Activated naive CD4-positive, alpha-beta T cell treated with anti-CD3 and anti-CD28 coated beads, Interleukin-2, amount 50 U/mL, for 72 hours (primary cell): ENCODE data around the gene ROBO4. TPM values are rescaled to one million over a fixed set of nuclear protein-coding genes. Genes with fewer than 3 reads are reported as not detected.
A peak's percentile ranks its signal among the peaks of the same experiment; 100 is the strongest.

Experiments
- ATAC-seq, 2 donors: fragments of 150-1000 bp; cut with Tn5 transposase; 2 replicates each; pipeline ENCODE4 v1.10.0; 2021; ENCODE audit warnings: mild to moderate bottlenecking in 2 of 2, moderate library complexity in 2 of 2
- DNase-seq, 2 donors: peaks; one replicate each; pipeline ENCODE4 v3.0.0; 2021 to 2022; ENCODE audit warnings: low spot score in 2 of 2
- H3K27ac Mint-ChIP-seq, 2 donors: one replicate each; pipeline ENCODE4 v1.8.0; 2022; ENCODE audit warnings: mild to moderate bottlenecking in 2 of 2, mixed read lengths in 2 of 2
- H3K36me3 Mint-ChIP-seq, 2 donors: one replicate each; pipeline ENCODE4 v1.8.0; 2022; ENCODE audit warnings: mixed read lengths in 2 of 2
- H3K9me3 Mint-ChIP-seq, 2 donors: one replicate each; pipeline ENCODE4 v1.8.0; 2022; ENCODE audit warnings: mixed read lengths in 2 of 2
- total RNA-seq, 2 donors: library from RNA; stranded (reverse); gene quantifications; one replicate each; pipeline ENCODE4 v1.2.3, GENCODE V29; 2022

Gene ROBO4
- total RNA-seq = not detected

DNA sequence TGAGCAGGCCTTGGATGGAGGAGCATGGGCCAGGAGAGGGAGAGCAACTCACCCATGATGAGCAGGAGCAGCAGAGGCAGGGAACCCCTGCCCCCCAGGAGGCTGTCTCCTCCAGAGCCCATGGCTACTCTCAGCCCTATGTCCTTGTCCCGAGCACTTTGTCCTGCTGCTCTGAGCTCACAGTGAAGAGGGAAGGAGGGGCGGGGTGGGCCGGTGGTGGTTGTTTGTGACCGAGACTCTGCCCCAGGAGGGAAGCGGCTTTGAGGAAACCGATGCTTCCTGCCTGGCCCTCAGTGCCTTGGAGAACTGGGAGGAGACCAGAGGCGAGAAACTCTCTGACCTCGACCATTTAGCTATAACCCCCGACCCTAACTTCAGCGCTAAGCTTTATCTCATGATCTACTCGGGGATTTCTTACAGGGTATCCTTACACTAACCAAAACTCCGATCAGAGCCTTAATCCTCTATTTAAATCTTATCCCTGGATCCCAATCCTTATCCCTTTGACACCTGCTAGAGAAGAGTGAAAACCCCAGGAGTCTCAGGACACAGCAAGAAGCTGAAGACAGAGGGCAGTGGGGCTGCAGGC, at the start of gene ROBO4:
TSS of gene ROBO4 (minus strand) at position 192 of the 589 bp plus-strand sequence. CDS start at position 122, 70 bp downstream.
- ATAC-seq = no peak
- no peak within 1 kb of the TSS for H3K27ac Mint-ChIP-seq
- H3K36me3 Mint-ChIP-seq = no peaks in the 10 kb centered on the region
- DNase-seq = peak in 1 of 2 donors; percentile 30
- H3K9me3 Mint-ChIP-seq = no peaks in the 10 kb centered on the region

DNA sequence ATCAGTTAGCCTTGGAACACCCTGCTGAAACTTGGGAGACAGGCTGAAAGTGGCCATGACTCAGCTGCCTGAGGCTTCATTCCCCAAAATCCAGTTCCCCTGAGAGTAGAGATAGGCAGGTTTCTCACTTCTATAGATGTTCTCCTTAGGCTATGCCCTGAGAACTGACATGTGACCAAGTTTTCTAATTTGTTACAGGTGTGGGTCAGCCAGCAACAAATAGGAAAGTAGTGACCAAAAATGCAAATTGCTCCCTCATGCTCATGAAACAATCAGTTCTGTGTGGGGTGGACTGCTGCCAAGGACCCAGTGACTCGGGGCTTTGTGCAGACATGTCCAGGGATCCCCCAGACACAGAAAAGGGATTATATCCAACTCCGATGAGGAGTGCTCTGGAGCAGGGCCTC, 49.1 kb upstream of the ROBO4 start:
- DNase-seq = no peak
- Mint-ChIP-seq H3K9me3 (peaks cover 7 to 12% of the 10 kb centered on the region in 2 donors), H3K27ac (no peak overlapping the region), H3K36me3 (peaks cover 7 to 9% of the 10 kb centered on the region in 2 donors)
- ATAC-seq = no peak

DNA sequence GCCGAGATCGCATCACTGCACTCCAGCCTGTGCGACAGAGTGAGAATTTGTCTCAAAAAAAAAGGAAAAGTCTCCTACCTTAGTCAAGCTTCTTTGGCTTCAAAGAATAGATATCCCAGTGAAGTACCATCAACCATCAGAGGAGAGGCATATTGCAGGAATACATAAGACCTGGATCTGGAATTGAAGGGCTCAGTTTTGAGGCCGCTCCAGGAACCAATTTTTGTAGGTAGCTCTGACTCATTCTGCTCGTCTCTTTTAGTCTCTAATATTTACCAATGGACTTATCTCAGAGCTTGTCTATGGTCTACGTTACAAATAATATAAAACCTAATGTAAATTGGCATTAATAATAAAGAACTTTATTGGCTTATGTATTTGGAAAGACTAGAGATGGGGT, 48.2 kb upstream of the ROBO4 start:
- ATAC-seq (no peak), DNase-seq (no peak)
- no peak overlapping the region for H3K27ac Mint-ChIP-seq
- peaks cover 7 to 9% of the 10 kb centered on the region in 2 donors for H3K36me3 Mint-ChIP-seq
- H3K9me3 Mint-ChIP-seq = peaks cover 7 to 12% of the 10 kb centered on the region in 2 donors

DNA sequence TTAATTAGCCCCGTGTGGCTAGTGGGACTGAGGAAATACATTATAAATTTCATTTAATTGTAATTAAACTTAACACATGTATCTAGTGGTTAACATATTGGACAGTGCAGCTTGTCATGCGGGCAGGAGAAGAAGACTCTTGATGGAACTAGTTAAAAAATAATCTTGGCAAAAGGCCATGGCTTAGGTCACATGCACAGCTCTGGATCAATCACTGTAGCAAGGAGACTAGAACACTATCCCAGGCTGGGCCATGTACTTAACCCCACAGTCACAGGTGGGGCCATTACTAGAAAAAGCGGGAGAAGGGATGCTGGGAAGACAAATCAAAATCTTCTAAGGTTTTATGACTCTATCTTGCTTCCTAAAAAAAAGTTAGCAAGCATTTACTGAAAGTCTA, 46.9 kb upstream of the ROBO4 start:
- no peak for ATAC-seq
- peaks cover 7 to 12% of the 10 kb centered on the region in 2 donors for H3K9me3 Mint-ChIP-seq

DNA sequence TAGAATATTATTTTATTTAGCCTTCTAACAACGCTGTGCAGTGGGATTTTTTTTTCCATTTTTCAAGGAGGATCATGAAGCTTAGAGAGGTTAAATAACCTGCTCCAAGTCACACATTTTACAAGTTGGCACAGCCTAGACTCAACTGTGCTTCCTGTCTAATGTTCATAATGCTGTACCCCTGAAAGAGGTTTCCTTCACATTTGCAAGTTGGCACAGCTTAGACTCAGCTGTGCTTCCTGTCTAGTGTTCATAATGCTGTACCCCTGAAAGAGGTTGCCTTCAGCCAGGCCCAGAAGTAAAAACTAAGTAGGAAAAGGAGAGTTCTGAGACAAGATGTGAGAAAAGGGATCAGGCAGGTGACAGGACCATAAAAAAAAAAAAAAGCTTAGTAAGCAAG, 46.1 kb upstream of the ROBO4 start:
- no peak for DNase-seq
- H3K27ac Mint-ChIP-seq = no peak overlapping the region
- H3K36me3 Mint-ChIP-seq = peaks cover 7% of the 10 kb centered on the region in 2 donors
- peaks cover 6 to 11% of the 10 kb centered on the region in 2 donors for H3K9me3 Mint-ChIP-seq
- no peak for ATAC-seq

More for the DNA sequence above, 46.9 kb upstream of the ROBO4 start:
- peaks cover 7 to 9% of the 10 kb centered on the region in 2 donors for H3K36me3 Mint-ChIP-seq
- no peak for DNase-seq
- H3K27ac Mint-ChIP-seq = no peak overlapping the region

DNA sequence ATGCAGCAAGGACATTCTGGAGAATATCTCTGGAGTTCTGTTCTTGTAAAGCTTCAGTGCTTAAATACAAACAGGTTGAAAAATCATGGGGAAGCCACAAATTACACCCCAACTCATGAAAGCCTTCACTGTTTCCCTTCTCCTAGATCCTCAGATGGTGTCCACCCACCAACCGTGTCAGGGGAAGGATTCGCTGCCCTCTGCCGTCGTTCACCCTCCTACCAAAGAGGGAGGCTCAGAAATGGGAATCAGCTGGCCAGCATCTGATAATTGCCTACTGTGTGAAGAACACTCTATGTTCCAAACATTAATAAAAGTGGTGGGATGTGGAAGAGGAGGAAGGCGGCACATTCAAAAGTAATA, 45.6 kb upstream of the ROBO4 start:
- H3K9me3 Mint-ChIP-seq = peaks cover under 1 to 6% of the 10 kb centered on the region in 2 donors
- no peak overlapping the region for H3K27ac Mint-ChIP-seq
- ATAC-seq (no peak), DNase-seq (no peak)
- H3K36me3 Mint-ChIP-seq = peaks cover 2% of the 10 kb centered on the region in 2 donors

DNA sequence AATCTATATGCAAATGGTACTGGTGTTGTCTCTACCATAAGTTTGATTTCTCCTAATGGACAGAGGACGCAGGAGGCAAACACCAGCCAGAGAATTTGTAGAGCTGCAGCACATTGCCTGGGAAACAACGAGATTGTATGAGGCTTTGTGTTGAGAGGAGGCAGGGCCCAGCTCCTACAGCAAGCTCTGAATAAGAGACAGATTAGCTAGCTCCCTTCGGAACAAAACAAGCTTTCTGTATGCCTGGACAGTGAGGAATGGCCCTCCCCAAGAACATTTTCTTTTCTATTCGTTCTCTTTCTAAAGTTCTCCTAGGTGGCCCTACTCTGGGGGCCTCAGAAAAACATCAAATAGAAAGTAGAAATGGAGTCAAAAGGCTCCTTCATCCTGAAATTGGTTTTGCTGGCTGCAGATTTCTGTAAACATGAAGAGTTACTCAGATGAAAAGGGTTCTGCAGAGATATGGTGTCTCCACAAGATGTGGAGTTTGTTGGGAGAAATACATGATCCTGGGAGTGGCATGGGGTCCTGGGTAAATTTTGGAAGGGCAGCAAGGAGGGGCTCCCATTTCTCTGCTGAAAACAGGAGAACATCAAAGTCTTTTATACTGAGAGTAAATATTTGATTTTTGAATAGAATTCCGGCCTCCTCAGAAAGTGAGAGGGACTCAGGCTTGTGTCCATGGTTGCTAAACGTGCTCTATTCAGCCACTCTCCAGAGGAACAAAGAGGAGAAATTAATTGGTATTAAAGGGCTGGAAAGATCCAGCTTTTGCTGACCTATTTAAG, 45.0 kb upstream of the ROBO4 start:
- no peak for DNase-seq
- no peak for ATAC-seq
- Mint-ChIP-seq H3K9me3 (peaks cover 0 to under 1% of the 10 kb centered on the region in 2 donors), H3K27ac (no peak overlapping the region), H3K36me3 (no peaks in the 10 kb centered on the region)

DNA sequence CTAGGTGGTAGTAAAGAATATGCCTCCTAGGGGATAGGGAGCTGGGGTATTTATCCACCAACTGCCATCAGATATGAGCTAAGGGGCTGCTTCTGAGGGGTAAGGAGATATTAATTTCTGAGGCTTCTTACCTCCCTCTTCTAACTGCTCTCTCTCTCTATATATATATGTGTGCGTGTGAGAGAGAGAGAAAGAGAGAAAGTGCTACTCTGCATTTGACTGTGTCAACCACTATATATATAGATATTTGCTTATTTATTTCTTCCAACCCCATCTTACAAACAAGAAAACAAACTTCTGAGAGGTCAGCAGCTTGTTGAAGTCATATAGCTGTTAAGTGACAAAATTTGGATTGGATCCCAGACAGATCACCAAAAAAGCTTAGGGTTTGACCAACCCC, 44.0 kb upstream of the ROBO4 start:
- Mint-ChIP-seq H3K27ac (no peak overlapping the region), H3K36me3 (no peaks in the 10 kb centered on the region), H3K9me3 (no peaks in the 10 kb centered on the region)
- ATAC-seq = no peak
- DNase-seq = no peak

DNA sequence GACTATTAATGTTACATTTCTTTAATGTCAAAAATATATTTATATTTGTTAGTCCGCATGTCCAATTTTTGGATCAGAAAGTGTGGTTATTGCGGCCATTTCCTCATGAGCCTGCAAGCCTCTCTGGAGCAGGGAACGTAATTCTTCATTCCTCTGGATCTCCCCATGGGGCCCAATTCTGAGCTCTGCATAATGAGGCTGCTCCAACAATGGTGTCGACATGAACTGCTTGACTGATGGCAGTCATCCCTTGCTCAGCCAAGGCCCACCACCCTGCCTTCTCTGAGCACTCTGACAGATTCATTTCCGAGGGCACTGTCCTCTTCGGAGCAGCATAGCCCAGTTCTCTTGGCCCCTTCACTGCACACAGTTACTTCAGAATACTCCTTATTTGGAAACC, 41.3 kb upstream of the ROBO4 start:
- no peak for ATAC-seq

DNA sequence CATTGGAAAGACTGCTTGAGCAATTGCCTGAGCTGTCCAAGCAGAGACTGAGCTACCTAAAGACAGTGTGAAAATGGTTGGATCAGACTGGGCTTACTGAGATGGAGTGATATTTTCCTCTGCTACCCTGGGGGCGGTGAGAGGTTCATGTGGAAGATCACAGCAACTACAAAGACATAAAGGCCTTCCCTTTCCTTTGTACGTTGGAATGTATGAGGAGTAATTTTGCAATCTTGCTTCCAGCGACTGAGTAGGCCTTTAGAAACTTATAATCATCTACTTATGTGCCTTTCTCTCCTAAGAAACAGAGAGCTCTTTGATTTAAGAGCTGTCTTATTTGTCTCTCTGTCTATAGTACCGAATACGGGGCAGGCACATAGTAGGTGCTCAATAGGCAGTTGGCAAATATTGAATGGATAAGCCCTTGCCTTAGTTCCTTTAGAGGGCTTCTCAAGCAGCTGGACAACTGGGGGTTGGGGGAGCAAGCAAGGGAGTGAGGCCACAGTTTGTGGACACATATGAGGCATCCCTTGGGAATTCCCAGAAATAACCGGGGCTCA, 40.6 kb upstream of the ROBO4 start:
- no peaks in the 10 kb centered on the region for H3K9me3 Mint-ChIP-seq
- DNase-seq (no peak), ATAC-seq (no peak)
- H3K27ac Mint-ChIP-seq = no peak overlapping the region
- no peaks in the 10 kb centered on the region for H3K36me3 Mint-ChIP-seq

More for the DNA sequence above, 41.3 kb upstream of the ROBO4 start:
- H3K9me3 Mint-ChIP-seq = no peaks in the 10 kb centered on the region
- H3K36me3 Mint-ChIP-seq = no peaks in the 10 kb centered on the region
- DNase-seq = no peak
- H3K27ac Mint-ChIP-seq = no peak overlapping the region

DNA sequence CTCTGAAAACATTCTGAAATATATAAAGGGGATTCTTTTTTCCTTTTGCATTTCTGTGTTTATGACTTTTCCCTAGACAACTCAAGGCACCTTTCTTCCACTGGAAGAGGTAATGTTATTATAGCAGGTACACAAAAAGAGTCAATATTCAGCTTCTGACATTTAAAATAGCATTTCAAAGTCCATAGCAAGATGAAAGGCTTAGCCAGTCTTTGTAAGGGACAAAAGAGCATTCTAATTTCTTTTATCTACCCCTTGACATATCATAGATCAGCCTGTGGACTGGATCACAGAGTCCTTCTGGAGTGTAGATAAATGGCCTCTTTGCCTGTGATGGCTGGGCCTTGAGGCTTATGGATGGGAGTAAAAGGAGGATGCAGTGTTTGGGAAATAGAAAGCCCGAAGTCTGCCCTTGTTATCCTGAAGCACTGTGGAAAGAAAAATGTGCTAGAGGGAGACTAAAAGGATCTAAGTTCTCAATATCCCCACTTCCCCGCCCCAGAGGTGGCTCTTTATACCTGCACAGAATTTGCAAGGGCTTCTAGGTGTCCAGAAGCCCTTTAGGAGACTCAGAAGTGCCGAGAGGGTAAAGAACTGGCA, 39.8 kb upstream of the ROBO4 start:
- Mint-ChIP-seq H3K27ac (no peak overlapping the region), H3K9me3 (no peaks in the 10 kb centered on the region), H3K36me3 (no peaks in the 10 kb centered on the region)
- ATAC-seq = no peak
- no peak for DNase-seq

DNA sequence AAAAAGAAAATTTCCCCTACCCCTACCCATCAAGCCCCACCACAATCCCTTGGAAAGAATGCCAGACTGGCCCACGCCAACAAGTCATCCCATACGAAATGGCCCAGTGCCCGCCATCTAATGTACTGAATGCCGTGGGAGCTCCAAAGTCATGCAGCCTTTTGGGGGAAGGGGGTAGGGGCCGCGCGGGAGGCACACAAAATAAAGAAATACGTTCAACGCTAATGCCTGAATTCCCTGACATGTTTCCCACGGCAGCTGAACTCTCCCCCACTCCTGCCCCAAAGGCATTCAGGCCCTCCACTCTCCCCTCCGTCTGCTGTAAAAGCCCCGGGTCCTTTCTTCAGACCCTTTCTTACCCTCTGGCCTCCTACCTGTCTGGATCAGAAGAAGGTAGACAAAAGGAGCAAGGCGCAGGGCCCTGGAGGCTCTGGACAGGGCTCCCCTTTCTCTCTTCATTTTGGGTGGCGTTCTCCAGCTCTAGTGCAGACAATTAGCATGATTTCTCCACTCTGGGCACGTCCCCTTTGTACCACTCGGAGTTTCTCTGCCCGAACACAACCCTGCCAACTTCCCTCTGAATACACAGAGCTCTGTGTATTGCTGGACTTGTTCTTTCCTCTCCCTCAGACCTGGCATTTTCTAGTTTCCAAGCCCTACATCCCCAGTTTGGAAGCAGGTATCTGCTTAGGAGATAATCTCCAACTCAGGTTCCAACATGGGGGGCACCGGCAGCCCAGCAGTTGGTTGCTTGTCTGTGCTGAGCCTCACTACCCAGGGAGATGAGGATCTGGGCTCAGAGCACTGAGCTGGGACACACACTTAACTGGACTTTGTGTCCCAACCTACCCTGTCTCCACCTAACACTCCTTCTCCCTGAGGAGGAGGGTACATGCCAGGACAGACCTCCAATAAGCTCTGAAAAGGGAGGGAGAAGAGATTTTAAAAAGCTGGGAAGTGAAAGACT, 38.2 kb upstream of the ROBO4 start, which contains the start of gene HEPACAM:
TSS of gene HEPACAM (minus strand) at position 500 of the 967 bp plus-strand sequence. CDS start at position 459, 41 bp downstream.
- DNase-seq (no peak), ATAC-seq (no peak)
- no peak within 1 kb of the TSS for H3K27ac Mint-ChIP-seq
- no peaks in the 10 kb centered on the region for H3K9me3 Mint-ChIP-seq
- H3K36me3 Mint-ChIP-seq = no peaks in the 10 kb centered on the region

DNA sequence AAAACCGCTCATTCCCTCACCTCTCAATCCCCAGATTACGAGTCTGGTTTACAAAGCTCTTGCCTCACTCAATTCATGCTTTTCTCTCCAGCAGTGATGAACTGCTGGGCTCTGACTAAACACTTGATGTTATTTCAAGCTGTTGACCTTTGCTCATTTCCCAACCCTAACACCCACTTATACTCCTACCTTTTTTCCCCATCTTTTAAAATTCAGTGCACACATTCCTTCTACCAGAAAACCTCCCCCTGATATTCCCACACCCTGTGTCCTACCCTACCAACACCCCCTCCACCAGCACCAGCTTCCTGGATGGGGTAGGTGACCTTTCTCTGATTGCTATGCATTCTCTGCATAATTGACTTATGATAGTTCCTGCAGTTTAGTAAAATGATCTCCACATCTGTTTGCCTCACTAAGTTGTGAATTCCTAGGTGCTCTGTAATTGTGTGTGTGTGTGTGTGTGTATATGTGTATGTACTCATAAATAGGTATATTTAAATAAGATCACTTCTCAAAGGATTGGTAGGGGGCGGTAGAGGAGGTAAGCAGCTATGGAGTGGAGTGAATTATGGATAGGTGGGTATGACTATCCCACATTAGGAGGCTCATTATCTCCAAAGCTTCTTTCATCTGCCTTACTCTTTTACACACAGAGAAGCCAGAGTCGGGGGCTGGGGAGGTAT, 37.3 kb upstream of the ROBO4 start:
- no peak overlapping the region for H3K27ac Mint-ChIP-seq
- no peaks in the 10 kb centered on the region for H3K9me3 Mint-ChIP-seq
- DNase-seq (no peak), ATAC-seq (no peak)
- no peaks in the 10 kb centered on the region for H3K36me3 Mint-ChIP-seq

DNA sequence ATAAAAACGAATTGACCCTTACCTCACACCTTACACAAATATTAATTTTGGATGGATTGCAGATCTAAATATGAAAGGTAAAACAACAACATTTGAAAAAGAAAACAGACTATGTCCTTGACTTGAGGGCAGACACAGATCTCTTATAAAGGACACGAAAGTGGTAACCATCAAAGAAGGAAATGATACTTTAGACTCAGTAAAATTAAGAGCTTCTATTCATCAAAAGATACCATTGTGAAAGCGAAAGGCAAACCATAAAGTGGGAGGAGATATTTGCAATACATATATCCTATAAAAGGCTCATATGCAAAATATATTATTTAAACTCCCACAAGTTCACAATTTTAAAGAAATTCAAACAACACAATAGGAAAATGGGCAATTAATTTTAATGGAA, 33.1 kb upstream of the ROBO4 start:
- no peak overlapping the region for H3K27ac Mint-ChIP-seq
- ATAC-seq (peak in 1 of 2 donors; percentile 44), DNase-seq (no peak)
- H3K36me3 Mint-ChIP-seq = no peaks in the 10 kb centered on the region
- no peaks in the 10 kb centered on the region for H3K9me3 Mint-ChIP-seq

DNA sequence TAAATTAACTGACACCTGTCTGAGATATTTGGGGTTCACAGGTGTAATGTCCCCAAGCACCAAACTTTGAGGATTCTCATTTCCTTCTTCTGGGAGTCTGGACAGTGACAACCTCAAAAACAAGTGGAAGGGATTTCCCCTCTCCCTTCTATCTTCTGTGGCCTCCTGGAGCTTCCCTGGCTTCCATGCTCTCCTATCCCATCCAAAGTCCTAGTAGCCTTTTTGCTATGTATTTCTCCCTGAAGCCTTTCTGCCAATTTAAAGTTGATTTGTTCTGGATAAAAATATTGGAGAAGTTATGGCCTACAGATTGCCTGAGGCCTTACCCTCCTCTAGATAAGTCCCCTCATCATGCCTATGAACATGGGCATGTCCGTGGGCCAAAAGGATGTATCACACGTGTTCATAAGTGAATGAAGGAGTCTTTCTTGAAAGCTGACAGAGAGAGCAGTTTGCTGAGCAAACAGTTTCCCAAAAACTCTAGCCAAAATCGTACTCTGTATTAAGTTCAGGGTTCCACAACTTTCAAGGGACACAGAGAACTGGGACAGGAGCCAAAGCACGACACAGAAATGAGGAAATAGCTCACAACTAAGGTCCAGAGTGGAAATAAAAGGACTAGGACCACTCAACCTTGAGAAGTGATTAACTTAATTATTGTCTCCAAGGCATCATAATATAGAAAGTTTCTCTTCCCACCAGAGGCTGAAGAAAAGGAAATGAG, 31.4 kb upstream of the ROBO4 start:
- no peak for ATAC-seq

More for the DNA sequence above, 31.4 kb upstream of the ROBO4 start:
- no peaks in the 10 kb centered on the region for H3K36me3 Mint-ChIP-seq
- DNase-seq = no peak
- H3K27ac Mint-ChIP-seq = no peak overlapping the region
- no peaks in the 10 kb centered on the region for H3K9me3 Mint-ChIP-seq
